SK-N-SH (cell line): ENCODE data around the gene FBLIM1.

Experiments
- CHD2 ChIP-seq: fragments of 150-350 bp; IDR thresholded peaks from 2 replicates; pipeline ENCODE4 v1.6.1; 2018; ENCODE audit warnings: low read length; ENCODE audit not compliant: partially characterized antibody
- CTCF ChIP-seq: fragments of 200-600 bp; sonication (generic); IDR thresholded peaks from 2 replicates; pipeline ENCODE4 v1.6.1; 2017; ENCODE audit warnings: antibody characterized with exemption, mild to moderate bottlenecking, moderate library complexity
- GATA2 ChIP-seq: sonication (generic); formaldehyde crosslinking; IDR thresholded peaks from 2 replicates; pipeline ENCODE4 v1.5.0; 2020; ENCODE audit warnings: mild to moderate bottlenecking, missing genetic modification reagents
- PBX3 ChIP-seq: IDR thresholded peaks from 2 replicates; pipeline ENCODE4; 2012
- RAD21 ChIP-seq: IDR thresholded peaks from 2 replicates; pipeline ENCODE4 v1.6.1; 2012; ENCODE audit warnings: mild to moderate bottlenecking, low read length
- YY1 ChIP-seq: IDR thresholded peaks from 2 replicates; pipeline ENCODE4 v1.4.0; 2012; ENCODE audit warnings: low read depth, mild to moderate bottlenecking

GRCh38 chr1:15803380-15803779 lies 44.8 kb downstream of the FBLIM1 start:
- TF ChIP-seq CTCF (peak; percentile 58), RAD21 (peak; percentile 65), YY1 (no peak), PBX3 (no peak), GATA2 (CRISPR knock-in tag) (no peak), CHD2 (no peak)
